Adrenal gland (tissue), 12 donors: ENCODE results near the gene IL17F. TPM values are rescaled to one million over a fixed set of nuclear protein-coding genes. Genes with fewer than 3 reads are reported as not detected.

ENCODE experiments used
- DNase-seq, 7 donors: peaks; one replicate each; pipeline ENCODE4 v3.0.0-alpha.2; 2019 to 2020
- H3K27ac ChIP-seq, 5 donors: fragments of 200-600 bp; sonication (generic) in 4 of 5; 1 replicate in 3 of 5; 2 replicates in 2 of 5; pipeline versions ENCODE4 v1.5.1 to v1.8.0; 2016 to 2020; ENCODE audit warnings: mild to moderate bottlenecking in 1 of 5
- H3K27me3 ChIP-seq: fragments of 200-600 bp; 2 replicates; pipeline ENCODE4 v1.8.0; 2021
- H3K36me3 ChIP-seq, 2 donors: fragments of 200-600 bp; replicated peaks in 1 of 2; 1 replicate in 1 of 2; 2 replicates in 1 of 2; pipeline versions ENCODE4 v1.5.1 to v1.8.0; 2018 to 2022
- H3K4me1 ChIP-seq, 2 donors: fragments of 200-600 bp; replicated peaks in 1 of 2; 1 replicate in 1 of 2; 2 replicates in 1 of 2; pipeline versions ENCODE4 v1.5.1 to v1.8.0; 2018 to 2021
- H3K4me3 ChIP-seq, 4 donors: fragments of 200-600 bp; sonication (generic) in 3 of 4; one replicate each; pipeline ENCODE4 v1.5.1; 2016 to 2018
- H3K9me3 ChIP-seq, 3 donors: fragments of 200-600 bp; sonication (generic) in 1 of 3; replicated peaks in 1 of 3; 1 replicate in 2 of 3; 2 replicates in 1 of 3; pipeline versions ENCODE4 v1.5.1 to v1.8.0; 2016 to 2021
- CTCF ChIP-seq, 6 experiments: fragments of 450-650 bp in 4 of 6; fragments of 200-600 bp in 2 of 6; sonication (generic) in 1 of 6; IDR thresholded peaks; 1 replicate in 5 of 6; 2 replicates in 1 of 6; pipeline versions ENCODE4 v1.5.1 to v1.8.0; 2016 to 2021; ENCODE audit warnings: antibody characterized with exemption in 6 of 6, mild to moderate bottlenecking in 2 of 6, moderate library complexity in 1 of 6
- POLR2A ChIP-seq, 2 donors: fragments of 450-650 bp; IDR thresholded peaks; one replicate each; pipeline ENCODE4 v1.6.1; 2017; ENCODE audit warnings: antibody characterized with exemption in 2 of 2, mild to moderate bottlenecking in 2 of 2, moderate library complexity in 1 of 2
- WGBS, 4 donors: extraction: QIAGEN DNeasy Blood & Tissue Kit in 2 of 4; methylation state at CpG; one replicate each; pipeline versions ENCODE4 v1.1.5 to v1.1.7; 2013 to 2017; 5-methylcytosine and 5-hydroxymethylcytosine counted together
- intact Hi-C, 2 donors: fragments of 100-400 bp; cut with DNase I; formaldehyde crosslinking; loops; one replicate each; pipeline versions ENCODE4 v1.14.1 to v1.15.0; 2022 to 2023
- polyA plus RNA-seq, 3 donors: library from polyadenylated mRNA; stranded (reverse); fragments of 200-250 nt in 2 of 3; fragments of 350-450 nt in 1 of 3; fragmentation: Illumina TruSeq in 1 of 3; extraction: RNeasy Lipid Tissue Mini Kit (QIAGEN cat#74804) in 1 of 3; gene quantifications; one replicate each; pipeline ENCODE4 v1.2.3, GENCODE V29; 2013 to 2014
- total RNA-seq, 9 donors: library from RNA; depleted of rRNA in 4 of 9; stranded (reverse); fragments of >200 nt in 4 of 9; fragments of 120-200 nt in 1 of 9; fragmentation: NEBNext Ultra II Directional in 1 of 9; extraction: Animal tissue kit (Norgen Biotek cat#: 25700) in 1 of 9; gene quantifications; one replicate each; pipeline versions ENCODE4 v1.1.0 to v1.2.4, GENCODE V29; 2013 to 2023
- donor health status: healthy with polysubstance abuse.
- donor health status: Bipolar disorder and iron deficiency.
- donor health status: DM: yes; HTN: yes; CAD: no.
- donor health status: DM: no; HTN: no; CAD: no.
- donor health status: DM: no; HTN: no; CAD: no.
- donor health status: DM: yes; HTN: yes; CAD: no.

IL17F gene
- total and polyA plus RNA-seq, 12 donors: not detected

GRCh38 chr6:52213127-52213526, 31.2 kb downstream of the IL17F start:
- no peaks in the 10 kb centered on the region for H3K27me3 ChIP-seq
- no peaks in the 10 kb centered on the region for H3K4me1 ChIP-seq
- WGBS, 4 donors: 38 to 69% (median 49%) methylated on average over 2 of the region's 2 CpGs
- H3K9me3 ChIP-seq: no peaks in the 10 kb centered on the region
- H3K36me3 ChIP-seq: no peaks in the 10 kb centered on the region
- no peak overlapping the region for H3K4me3 ChIP-seq
- TF ChIP-seq POLR2A (IDR thresholded peaks at IDR 0.05) (no peak), CTCF (IDR thresholded peaks at IDR 0.05) (no peak)
- H3K27ac ChIP-seq: no peak overlapping the region
- no peak for DNase-seq
- intact Hi-C loops: no loop called here

GRCh38 chr6:52210227-52210626, 34.1 kb downstream of the IL17F start:
- Histone ChIP-seq H3K27ac (no peak overlapping the region), H3K27me3 (no peaks in the 10 kb centered on the region), H3K9me3 (no peaks in the 10 kb centered on the region), H3K4me3 (no peak overlapping the region), H3K36me3 (no peaks in the 10 kb centered on the region), H3K4me1 (no peaks in the 10 kb centered on the region)
- intact Hi-C loops: no loop called here
- DNase-seq: no peak
- 51 to 71% (median 57%) methylated on average over 2 of the region's 2 CpGs for WGBS, 4 donors
- TF ChIP-seq POLR2A (IDR thresholded peaks at IDR 0.05): no peak
- TF ChIP-seq CTCF (IDR thresholded peaks at IDR 0.05): no peak

- no peak for TF ChIP-seq POLR2A (IDR thresholded peaks at IDR 0.05)
- no peak for TF ChIP-seq CTCF (IDR thresholded peaks at IDR 0.05)
- no peak overlapping the region for H3K27ac ChIP-seq
- 46 to 71% (median 56%) methylated on average over 2 of the region's 2 CpGs for WGBS, 4 donors
- no peaks in the 10 kb centered on the region for H3K36me3 ChIP-seq
- DNase-seq: no peak
- H3K4me3 ChIP-seq: no peak overlapping the region
- no peaks in the 10 kb centered on the region for H3K27me3 ChIP-seq
- no peaks in the 10 kb centered on the region for H3K9me3 ChIP-seq
- intact Hi-C loops: no loop called here
- no peaks in the 10 kb centered on the region for H3K4me1 ChIP-seq
Measured at GRCh38 chr6:52209770-52210169, 34.5 kb downstream of the IL17F start.

GRCh38 chr6:52208612-52209011, 35.7 kb downstream of the IL17F start:
- H3K27ac ChIP-seq: no peak overlapping the region
- H3K36me3 ChIP-seq: no peaks in the 10 kb centered on the region
- no peaks in the 10 kb centered on the region for H3K9me3 ChIP-seq
- no peak overlapping the region for H3K4me3 ChIP-seq
- H3K4me1 ChIP-seq: no peaks in the 10 kb centered on the region
- TF ChIP-seq CTCF (IDR thresholded peaks at IDR 0.05) (no peak), POLR2A (IDR thresholded peaks at IDR 0.05) (no peak)
- 67 to 95% (median 79%) methylated on average over 3 of the region's 3 CpGs for WGBS, 4 donors
- no peaks in the 10 kb centered on the region for H3K27me3 ChIP-seq
- intact Hi-C loops: no loop called here
- no peak for DNase-seq
